Endodermal cell (in vitro differentiated cells): Measurements from ENCODE around the gene TIMM10. TPM values are rescaled to one million over a fixed set of nuclear protein-coding genes. Genes with fewer than 3 reads are reported as not detected.

Source experiments
- DNase-seq: peaks from one replicate; pipeline ENCODE4 v3.0.0-alpha.2; 2017
- H3K27ac ChIP-seq: 2 replicates; pipeline ENCODE4 v1.5.1; 2013; ENCODE audit warnings: mild to moderate bottlenecking, low read depth, low read length, moderate library complexity
- H3K27me3 ChIP-seq: 2 replicates; pipeline ENCODE4 v1.6.1; 2013; ENCODE audit warnings: mild to moderate bottlenecking, low read length, moderate library complexity; ENCODE audit not compliant: insufficient read depth, control insufficient read depth, poor library complexity, severe bottlenecking
- H3K36me3 ChIP-seq: 2 replicates; pipeline ENCODE4 v1.7.0; 2013; ENCODE audit warnings: mild to moderate bottlenecking, low read length, moderate library complexity; ENCODE audit not compliant: control insufficient read depth, insufficient read depth
- H3K4me1 ChIP-seq: one replicate; pipeline ENCODE4 v1.7.0; 2013; ENCODE audit warnings: low read length; ENCODE audit not compliant: control insufficient read depth, insufficient read depth
- H3K4me3 ChIP-seq: 2 replicates; pipeline ENCODE4 v1.5.1; 2013; ENCODE audit warnings: mild to moderate bottlenecking, low read length, moderate library complexity
- H3K9ac ChIP-seq: 2 replicates; pipeline ENCODE4 v1.6.1; 2013; ENCODE audit warnings: mild to moderate bottlenecking, low read length, moderate library complexity; ENCODE audit not compliant: poor library complexity, severe bottlenecking; ENCODE audit errors: extremely low read depth
- H3K9me3 ChIP-seq: 2 replicates; pipeline ENCODE4 v1.6.1; 2013; ENCODE audit warnings: mild to moderate bottlenecking, low read length, moderate library complexity; ENCODE audit not compliant: control insufficient read depth
- H3K27ac Mint-ChIP-seq: 2 replicates; pipeline ENCODE4 v1.8.0; 2020; ENCODE audit warnings: mixed read lengths
- H3K27me3 Mint-ChIP-seq: 2 replicates; pipeline ENCODE4 v1.8.0; 2021; ENCODE audit warnings: mild to moderate bottlenecking, mixed read lengths; ENCODE audit not compliant: insufficient read depth
- H3K36me3 Mint-ChIP-seq: 2 replicates; pipeline ENCODE4 v1.8.0; 2020; ENCODE audit warnings: low read depth, mixed read lengths
- H3K4me1 Mint-ChIP-seq: 2 replicates; pipeline ENCODE4 v1.8.0; 2020; ENCODE audit warnings: mixed read lengths
- H3K4me3 Mint-ChIP-seq: 2 replicates; pipeline ENCODE4 v1.8.0; 2020; ENCODE audit warnings: mild to moderate bottlenecking, moderate library complexity, mixed read lengths
- H3K9me3 Mint-ChIP-seq: 2 replicates; pipeline ENCODE4 v1.8.0; 2020; ENCODE audit warnings: mild to moderate bottlenecking, mixed read lengths
- CTCF ChIP-seq: fragments of 200-600 bp; sonication (generic); conservative IDR thresholded peaks from 2 replicates; pipeline ENCODE4 v1.5.0; 2021; ENCODE audit warnings: antibody characterized with exemption, mild to moderate bottlenecking
- WGBS, 2 experiments: methylation state at CpG; one replicate each; pipeline versions ENCODE4 v1.1.5 to v1.1.7; 2013; ENCODE audit warnings: missing lambda C conversion rate in 2 of 2, mixed read lengths in 1 of 2; ENCODE audit not compliant: insufficient coverage in 1 of 2, insufficient read length in 1 of 2; 5-methylcytosine and 5-hydroxymethylcytosine counted together
- total RNA-seq, 2 donors: library from RNA; stranded (reverse); fragmentation: NEBNext Ultra II Directional in 1 of 2; extraction: Animal tissue kit (Norgen Biotek cat#: 25700) in 1 of 2; gene quantifications; 2 replicates in 1 of 2; 3 replicates in 1 of 2; pipeline ENCODE4 v1.2.1, GENCODE V29; 2021

TIMM10 gene
- total RNA-seq, 2 donors from 2014 or later: 77.4 to 79.8 TPM

DNA sequence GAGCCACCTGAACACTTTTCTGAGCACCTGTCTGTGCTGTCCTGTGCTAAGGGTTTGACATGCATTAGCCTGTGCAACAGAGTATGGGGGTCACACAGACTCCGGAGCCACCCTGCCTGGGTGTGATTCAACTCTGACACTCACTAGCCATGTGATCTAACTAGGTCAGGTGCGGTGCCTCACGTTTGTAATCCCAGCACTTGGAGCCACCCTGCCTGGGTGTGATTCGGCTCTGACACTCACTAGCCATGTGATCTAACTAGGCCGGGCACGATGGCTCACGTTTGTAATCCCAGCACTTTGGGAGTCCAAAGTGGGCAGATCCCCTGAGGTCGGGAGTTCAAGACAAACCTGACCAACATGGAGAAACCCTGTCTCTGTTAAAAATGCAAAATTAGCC, 25.5 kb upstream of the TIMM10 start:
- TF ChIP-seq CTCF: no peak
- WGBS, 2 experiments: 94 to 95% methylated on average over 8 of the region's 8 CpGs
- no peaks in the 10 kb centered on the region for H3K27me3 Mint-ChIP-seq
- H3K4me1 ChIP-seq: no peaks in the 10 kb centered on the region
- H3K4me3 Mint-ChIP-seq: no peak overlapping the region
- H3K36me3 Mint-ChIP-seq: no peaks in the 10 kb centered on the region
- H3K27ac Mint-ChIP-seq: no peak overlapping the region
- no peaks in the 10 kb centered on the region for H3K36me3 ChIP-seq
- no peak for DNase-seq
- no peak overlapping the region for H3K9ac ChIP-seq
- H3K4me3 ChIP-seq: no peak overlapping the region
- H3K4me1 Mint-ChIP-seq: peaks cover 9% of the 10 kb centered on the region
- H3K9me3 Mint-ChIP-seq: no peaks in the 10 kb centered on the region
- H3K27ac ChIP-seq: no peak overlapping the region
- H3K9me3 ChIP-seq: no peaks in the 10 kb centered on the region
- H3K27me3 ChIP-seq: no peaks in the 10 kb centered on the region

GRCh38 chr11:57555393-57555792, 24.8 kb upstream of the TIMM10 start:
- Histone ChIP-seq H3K4me1 (peaks cover 4% of the 10 kb centered on the region), H3K27ac (no peak overlapping the region), H3K27me3 (no peaks in the 10 kb centered on the region), H3K36me3 (no peaks in the 10 kb centered on the region), H3K9ac (no peak overlapping the region), H3K4me3 (no peak overlapping the region), H3K9me3 (no peaks in the 10 kb centered on the region)
- WGBS, 2 experiments: 92 to 100% methylated on average over 1 to 2 of the region's 2 CpGs
- no peak overlapping the region for H3K27ac Mint-ChIP-seq
- H3K9me3 Mint-ChIP-seq: no peaks in the 10 kb centered on the region
- H3K27me3 Mint-ChIP-seq: no peaks in the 10 kb centered on the region
- H3K4me3 Mint-ChIP-seq: no peak overlapping the region
- no peak for DNase-seq
- no peaks in the 10 kb centered on the region for H3K36me3 Mint-ChIP-seq
- TF ChIP-seq CTCF: no peak
- peaks cover 9% of the 10 kb centered on the region for H3K4me1 Mint-ChIP-seq

- Mint-ChIP-seq H3K36me3 (no peaks in the 10 kb centered on the region), H3K9me3 (no peaks in the 10 kb centered on the region)
- no peak for TF ChIP-seq CTCF
These were observed 21.9 kb upstream of the TIMM10 start for GRCh38 chr11:57552479-57552878.

More at GRCh38 chr11:57552479-57552878, 21.9 kb upstream of the TIMM10 start:
- Mint-ChIP-seq H3K4me1 (peaks cover 14% of the 10 kb centered on the region), H3K4me3 (no peak overlapping the region), H3K27ac (peak overlapping the region; percentile 55), H3K27me3 (no peaks in the 10 kb centered on the region)
- no peak overlapping the region for H3K27ac ChIP-seq
- no peak for DNase-seq
- no peaks in the 10 kb centered on the region for H3K9me3 ChIP-seq
- peaks cover 8% of the 10 kb centered on the region for H3K4me1 ChIP-seq
- no peaks in the 10 kb centered on the region for H3K36me3 ChIP-seq
- WGBS, 2 experiments: 92% methylated on average over 5 of the region's 5 CpGs; no CpG with 5 or more reads in 1 of the 2 experiments
- H3K27me3 ChIP-seq: no peaks in the 10 kb centered on the region
- no peak overlapping the region for H3K4me3 ChIP-seq
- H3K9ac ChIP-seq: no peak overlapping the region
